GM18861 (cell line): ENCODE results near the gene EXOC3L2.
"Not testable (repeated sequence)": the region's sequence is repeated elsewhere in the genome, so short reads cannot be mapped to it uniquely, and the experiment has no call there.

Source experiments
- ATAC-seq: cut with Tn5 transposase; IDR thresholded peaks from one replicate; pipeline ENCODE4 v1.9.1; 2021; ENCODE audit not compliant: unreplicated experiment

EXOC3L2 gene

DNA sequence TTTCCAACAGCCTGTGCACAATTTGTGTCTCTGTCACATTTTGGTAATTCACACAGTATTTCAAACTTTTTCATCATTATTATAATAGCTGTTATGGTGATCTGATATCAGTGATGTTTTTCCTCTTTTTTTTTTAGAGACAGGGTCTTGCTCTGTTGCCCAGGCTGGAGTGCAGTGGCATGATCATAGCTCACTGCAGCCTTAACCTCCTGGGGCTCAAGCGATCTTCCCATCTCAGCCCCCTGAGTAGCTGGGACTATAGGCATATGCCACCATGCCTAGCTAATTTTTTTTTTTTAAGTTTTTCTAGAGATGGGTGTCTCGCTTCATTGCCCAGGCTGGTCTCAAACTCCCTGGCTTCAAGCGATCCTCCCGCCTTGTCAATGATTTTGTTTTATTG is 11.6 kb upstream of the EXOC3L2 start:
- no peak for ATAC-seq

- no peak for ATAC-seq
Measured at GRCh38 chr19:45255611-45256157, 10.5 kb upstream of the EXOC3L2 start.

GRCh38 chr19:45254044-45254531 is 8.9 kb upstream of the EXOC3L2 start:
- ATAC-seq, result no peak

GRCh38 chr19:45253396-45254027 is 8.3 kb upstream of the EXOC3L2 start:
- ATAC-seq, result no peak

DNA sequence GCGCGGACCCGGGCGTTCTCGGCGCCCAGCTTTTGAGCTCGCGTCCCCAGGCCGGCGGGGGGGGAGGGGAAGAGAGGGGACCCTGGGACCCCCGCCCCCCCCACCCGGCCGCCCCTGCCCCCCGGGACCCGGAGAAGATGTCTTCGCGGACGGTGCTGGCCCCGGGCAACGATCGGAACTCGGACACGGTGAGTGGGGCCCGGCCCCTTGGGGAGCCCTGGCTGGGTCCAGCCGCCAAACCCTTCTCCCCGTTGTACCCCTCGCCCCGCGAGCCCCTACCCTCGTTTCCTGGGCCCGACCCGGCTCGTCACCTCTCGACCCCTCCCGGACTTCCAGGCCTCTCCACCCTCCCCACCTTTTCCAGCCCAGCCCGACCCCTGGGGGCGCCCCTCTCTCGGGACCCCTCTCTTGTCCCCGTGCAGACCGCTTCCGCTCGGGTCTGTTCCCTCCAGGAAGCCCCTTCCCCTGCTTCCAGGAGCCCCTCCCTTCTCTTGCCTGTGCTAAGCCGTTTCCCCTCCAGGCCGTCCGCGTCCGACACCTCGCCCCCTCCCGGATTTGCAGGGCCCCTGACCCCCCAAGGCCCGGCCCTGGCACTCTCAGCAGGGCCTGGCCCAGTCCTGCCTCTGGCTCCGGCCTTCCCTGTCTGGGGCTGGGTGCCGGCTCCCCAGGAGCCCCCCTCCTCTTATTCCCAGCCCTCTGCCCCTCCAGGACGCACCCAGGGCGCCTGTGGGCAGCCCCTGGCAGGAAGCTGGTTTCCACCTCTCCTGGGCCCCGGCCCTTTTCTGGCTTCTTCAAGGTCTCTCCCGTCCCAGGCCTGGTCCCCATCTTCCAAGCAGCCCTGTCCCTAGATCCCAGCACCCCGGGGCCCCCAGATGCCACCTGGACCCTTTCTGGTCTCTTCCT is 6.5 kb upstream of the EXOC3L2 start:
- no peak for ATAC-seq

DNA sequence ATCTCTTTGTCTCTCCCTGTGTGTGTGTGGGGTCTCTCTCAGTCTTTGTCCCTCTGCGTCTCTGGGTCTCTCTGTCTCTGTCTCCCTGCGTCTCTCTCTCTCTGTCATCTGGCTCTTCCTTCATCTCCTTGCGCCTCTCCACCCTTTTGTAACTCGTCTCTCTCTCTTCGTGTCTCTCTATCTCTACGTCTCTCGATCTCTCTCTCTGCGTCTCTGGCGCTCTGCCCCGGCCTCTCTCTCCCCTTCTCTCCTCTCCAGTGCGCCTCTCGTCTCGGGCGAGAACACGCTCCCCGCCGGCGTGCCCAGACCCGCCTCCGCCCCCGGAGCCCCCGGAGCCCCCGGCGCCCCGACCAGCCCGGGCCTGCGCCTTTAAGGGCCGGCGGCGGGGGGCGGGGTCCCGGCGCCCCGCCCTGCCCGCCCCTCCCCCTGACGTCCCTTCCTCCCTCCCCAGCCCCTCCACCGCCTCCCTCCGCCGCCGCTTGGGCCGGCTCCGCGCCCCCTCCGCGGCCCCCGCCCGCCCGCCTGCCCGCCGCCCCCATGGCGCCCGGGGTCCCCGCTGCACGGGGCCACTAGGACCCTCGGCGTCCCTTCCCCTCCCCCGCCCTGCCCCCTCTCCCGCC is 5.7 kb upstream of the EXOC3L2 start, which contains the start of gene MARK4:
Gene MARK4 (plus strand): TSS at position 440 of the 620 bp plus-strand sequence. CDS start 318 bp downstream, outside the sequence.
- ATAC-seq, result no peak

DNA sequence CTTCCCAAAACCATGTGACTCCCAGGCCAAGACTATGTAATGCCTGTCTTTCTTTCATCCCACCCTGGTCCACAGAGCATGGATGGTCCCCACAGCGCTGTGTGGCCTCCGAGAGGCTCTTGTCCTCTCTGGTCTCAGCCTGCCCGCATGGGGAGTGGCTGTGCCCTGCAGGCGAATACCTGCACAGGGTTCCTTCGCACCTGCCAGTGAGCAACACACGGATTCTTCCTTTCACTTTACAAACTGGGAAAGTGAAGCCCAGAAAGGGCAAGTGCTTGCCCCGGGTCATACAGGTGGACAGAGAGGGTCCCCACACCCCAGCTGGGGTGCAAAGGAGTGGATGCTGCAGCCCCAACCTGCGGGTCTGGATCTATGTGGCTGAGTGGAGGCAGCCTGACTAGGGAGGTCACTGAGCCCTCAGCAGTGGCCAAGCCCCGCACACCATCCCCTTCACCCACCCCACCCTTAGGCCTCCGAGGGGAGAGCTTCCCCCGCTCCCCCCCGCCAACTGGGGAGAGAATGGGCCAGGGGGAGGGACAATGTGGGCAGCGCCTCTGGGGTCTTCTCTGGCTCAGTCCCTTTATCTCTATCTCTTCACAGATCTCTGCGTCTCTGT is 5.1 kb upstream of the EXOC3L2 start:
- ATAC-seq, result no peak

GRCh38 chr19:45249261-45250033 is 4.2 kb upstream of the EXOC3L2 start:
- ATAC-seq, result no peak

DNA sequence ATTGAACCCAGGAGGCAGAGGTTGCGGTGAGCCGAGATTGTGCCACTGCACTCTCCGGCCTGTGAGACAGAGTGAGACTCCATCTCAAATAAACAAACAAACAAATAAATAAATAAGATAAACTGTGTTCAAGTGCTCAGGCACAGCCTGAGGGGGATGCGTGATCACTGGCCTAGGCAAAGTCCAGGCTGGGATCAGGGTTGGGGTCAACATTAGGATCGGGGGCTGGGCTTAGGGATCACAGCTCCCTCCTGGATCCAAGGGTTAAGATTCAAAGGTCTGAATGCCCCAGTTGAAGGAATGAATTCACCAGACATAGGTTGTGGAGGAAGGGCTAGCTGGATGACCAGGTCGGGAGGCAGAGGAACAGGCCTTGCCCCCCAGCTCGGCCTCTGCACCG is 1.9 kb upstream of the EXOC3L2 start:
- no peak for ATAC-seq

DNA sequence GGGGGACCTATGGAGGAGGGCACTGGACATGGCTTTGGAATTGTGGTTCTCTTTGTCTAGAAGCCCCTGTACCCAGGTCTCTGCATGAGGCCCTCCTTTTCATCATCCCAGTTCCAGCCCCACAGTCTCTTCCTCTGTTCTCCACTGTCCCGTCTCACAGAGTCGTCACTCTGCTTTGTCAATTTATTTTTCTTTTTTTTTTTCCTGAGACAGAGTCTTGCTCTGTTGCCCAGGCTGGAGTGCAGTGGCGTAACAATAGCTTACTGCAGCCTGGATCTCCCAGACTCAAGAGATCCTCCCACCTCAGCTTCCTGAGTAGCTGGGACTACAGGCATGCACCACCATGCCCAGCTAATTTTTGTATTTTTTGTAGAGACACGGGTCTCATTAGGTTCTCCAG is 619 bp upstream of the EXOC3L2 start:
- ATAC-seq, result no peak

GRCh38 chr19:45244133-45244794 is 943 bp downstream of the EXOC3L2 start:
- no peak for ATAC-seq

DNA sequence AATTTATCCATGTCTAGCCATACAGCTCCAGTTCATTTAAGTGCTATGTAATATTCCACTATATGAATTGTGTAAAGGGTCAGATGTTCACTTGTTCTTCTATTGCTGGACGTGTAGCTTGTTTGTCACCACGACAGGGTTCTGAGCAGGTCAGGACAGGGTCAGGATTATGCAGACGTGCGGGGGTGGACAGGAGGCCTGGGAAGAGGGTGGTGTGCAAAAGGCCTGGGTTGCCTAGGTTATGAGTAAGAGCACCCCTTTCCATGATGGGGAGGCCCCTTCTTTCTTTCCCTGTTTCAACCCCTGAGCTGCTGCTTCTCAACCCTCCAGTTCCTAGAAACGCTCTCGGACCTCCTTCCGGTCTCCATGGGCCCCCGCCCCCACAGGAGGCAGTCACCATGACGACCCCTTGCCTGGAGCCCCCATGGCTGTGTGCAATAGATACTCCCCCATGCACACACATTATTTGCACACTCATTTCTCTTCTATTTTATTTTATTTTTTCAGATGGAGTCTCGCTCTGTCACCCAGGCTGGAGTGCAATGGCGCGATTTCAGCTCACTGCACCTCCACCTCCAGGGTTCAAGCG is 2.0 kb downstream of the EXOC3L2 start:
- ATAC-seq, result no peak

GRCh38 chr19:45238556-45238955 is 6.7 kb downstream of the EXOC3L2 start:
- no peak for ATAC-seq

- ATAC-seq, result no peak
Measured at GRCh38 chr19:45235485-45235884, 9.7 kb downstream of the EXOC3L2 start.

- no peak for ATAC-seq
Measured at GRCh38 chr19:45234089-45234869, 10.9 kb downstream of the EXOC3L2 start.

- ATAC-seq, result no peak
Measured at GRCh38 chr19:45231891-45232290, 13.3 kb downstream of the EXOC3L2 start.

DNA sequence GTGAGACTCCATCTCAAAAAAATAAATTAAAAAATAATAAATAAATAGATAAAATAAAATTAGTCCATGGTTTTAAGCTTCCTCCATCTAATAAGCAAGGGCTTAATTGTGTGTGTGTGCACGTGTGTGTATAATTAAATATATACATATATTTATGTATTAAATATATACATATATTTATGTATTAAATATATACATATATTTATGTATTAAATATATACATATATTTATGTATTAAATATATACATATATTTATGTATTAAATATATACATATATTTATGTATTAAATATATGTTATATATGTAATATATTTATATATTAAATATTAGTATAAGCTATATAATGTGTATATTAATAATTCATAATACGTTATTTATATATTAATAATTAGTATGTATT is 16.2 kb downstream of the EXOC3L2 start:
- ATAC-seq, result not testable (repeated sequence)

DNA sequence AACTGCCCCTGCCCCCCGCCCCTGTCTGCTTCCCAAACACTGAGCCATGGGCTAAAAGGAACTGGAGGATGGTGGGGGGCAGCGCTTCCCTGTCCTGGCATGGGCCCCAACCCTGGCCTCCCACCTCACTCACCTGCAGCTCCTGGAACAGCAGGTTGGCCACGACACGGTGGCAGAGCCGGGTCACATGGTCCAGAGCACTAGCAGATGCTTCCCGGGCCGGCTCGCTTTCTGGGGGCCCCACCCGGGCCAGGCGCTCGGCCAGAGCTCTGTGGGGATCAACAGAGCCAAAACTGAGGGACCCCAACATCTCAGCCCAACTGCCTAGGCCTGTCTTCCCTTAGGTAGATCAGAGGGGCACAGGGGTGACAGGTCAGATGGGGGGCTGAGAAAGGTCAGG is 20.6 kb downstream of the EXOC3L2 start:
- no peak for ATAC-seq
